Activated T-cell treated with anti-CD3 and anti-CD28 coated beads, Interleukin-2, amount 50 U/mL, for 24 hours (primary cell): ENCODE results near the gene SLAMF7.
A peak's percentile ranks its signal among the peaks of the same experiment; 100 is the strongest.
"Not testable (repeated sequence)": the region's sequence is repeated elsewhere in the genome, so short reads cannot be mapped to it uniquely, and the experiment has no call there.

Experiments used
- DNase-seq: peaks from one replicate; pipeline ENCODE4 v3.0.0-alpha.2; 2020
- H3K27ac Mint-ChIP-seq: 2 replicates; pipeline ENCODE4 v1.8.0; 2020; ENCODE audit warnings: mild to moderate bottlenecking, mixed read lengths
- H3K27me3 Mint-ChIP-seq: 2 replicates; pipeline ENCODE4 v1.8.0; 2020; ENCODE audit warnings: mixed read lengths
- H3K36me3 Mint-ChIP-seq: 2 replicates; pipeline ENCODE4 v1.8.0; 2020; ENCODE audit warnings: low read depth, mixed read lengths
- H3K4me1 Mint-ChIP-seq: 2 replicates; pipeline ENCODE4 v1.8.0; 2020; ENCODE audit warnings: low read depth, mixed read lengths
- H3K4me3 Mint-ChIP-seq: 2 replicates; pipeline ENCODE4 v1.8.0; 2020; ENCODE audit warnings: mild to moderate bottlenecking, moderate library complexity, mixed read lengths
- H3K9me3 Mint-ChIP-seq: 2 replicates; pipeline ENCODE4 v1.8.0; 2020; ENCODE audit warnings: mixed read lengths

SLAMF7 gene

DNA sequence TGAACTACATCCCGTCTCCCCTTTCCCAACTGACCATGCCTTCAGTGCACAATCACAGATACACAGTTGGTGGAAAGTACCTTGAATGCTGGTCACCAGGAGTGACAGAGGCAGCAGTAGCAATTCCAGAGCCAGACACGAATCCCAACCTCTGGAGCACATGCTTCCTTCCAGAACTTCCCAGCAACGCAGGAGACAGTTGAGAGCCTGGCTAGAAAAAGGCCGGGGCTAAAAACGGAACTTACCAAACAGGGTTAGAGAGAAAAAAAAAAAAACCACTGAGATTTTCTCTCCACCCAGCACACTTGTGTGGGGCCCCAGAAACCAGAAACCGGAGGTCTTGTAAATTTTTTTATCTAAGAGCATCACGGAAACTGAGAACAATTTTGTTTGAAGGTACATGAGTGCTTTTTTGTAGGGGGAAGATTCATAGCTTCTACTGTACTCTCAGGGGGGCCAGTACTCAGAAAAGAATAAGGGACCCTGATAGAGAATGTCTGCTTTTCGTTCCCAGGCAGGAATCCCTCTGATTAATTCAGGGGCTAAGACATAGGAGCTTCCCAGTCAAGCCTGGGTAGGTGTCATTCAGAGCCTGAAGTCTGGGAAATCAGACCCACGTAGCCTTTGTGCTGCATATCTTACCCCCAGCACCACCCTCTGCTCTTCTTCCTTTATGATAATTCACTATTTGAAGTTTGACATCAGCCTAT, 27.3 kb upstream of the SLAMF7 start, which contains the start of gene CD48:
CD48 (minus strand) TSS at position 221 of the 710 bp plus-strand sequence; CDS start at position 162, 59 bp downstream.
- Mint-ChIP-seq H3K27me3 (no peaks in the 10 kb centered on the region), H3K4me3 (no peak within 1 kb of the TSS), H3K27ac (no peak within 1 kb of the TSS), H3K4me1 (peaks cover 45% of the 10 kb centered on the region), H3K36me3 (no peaks in the 10 kb centered on the region), H3K9me3 (no peaks in the 10 kb centered on the region)
- peak; percentile 66 for DNase-seq

GRCh38 chr1:160712525-160713080, 26.4 kb upstream of the SLAMF7 start:
- not testable (repeated sequence) for H3K27ac Mint-ChIP-seq

GRCh38 chr1:160713161-160713560, 25.9 kb upstream of the SLAMF7 start:
- H3K36me3 Mint-ChIP-seq: no peaks in the 10 kb centered on the region
- no peak overlapping the region for H3K4me3 Mint-ChIP-seq
- H3K9me3 Mint-ChIP-seq: no peaks in the 10 kb centered on the region
- no peak for DNase-seq
- H3K4me1 Mint-ChIP-seq: peaks cover 57% of the 10 kb centered on the region
- H3K27me3 Mint-ChIP-seq: no peaks in the 10 kb centered on the region
- H3K27ac Mint-ChIP-seq: no peak overlapping the region

More at GRCh38 chr1:160712525-160713080, 26.4 kb upstream of the SLAMF7 start:
- H3K9me3 Mint-ChIP-seq, H3K27me3 Mint-ChIP-seq, H3K4me3 Mint-ChIP-seq, H3K36me3 Mint-ChIP-seq: not testable (repeated sequence)
- peaks cover 53% of the 10 kb centered on the region for H3K4me1 Mint-ChIP-seq
- peak; percentile 60 for DNase-seq

- H3K27ac Mint-ChIP-seq, H3K4me3 Mint-ChIP-seq, H3K27me3 Mint-ChIP-seq, H3K36me3 Mint-ChIP-seq, H3K9me3 Mint-ChIP-seq, DNase-seq: not testable (repeated sequence)
- peaks cover 63% of the 10 kb centered on the region for H3K4me1 Mint-ChIP-seq
Measured at GRCh38 chr1:160714034-160714648, 24.9 kb upstream of the SLAMF7 start.

DNA sequence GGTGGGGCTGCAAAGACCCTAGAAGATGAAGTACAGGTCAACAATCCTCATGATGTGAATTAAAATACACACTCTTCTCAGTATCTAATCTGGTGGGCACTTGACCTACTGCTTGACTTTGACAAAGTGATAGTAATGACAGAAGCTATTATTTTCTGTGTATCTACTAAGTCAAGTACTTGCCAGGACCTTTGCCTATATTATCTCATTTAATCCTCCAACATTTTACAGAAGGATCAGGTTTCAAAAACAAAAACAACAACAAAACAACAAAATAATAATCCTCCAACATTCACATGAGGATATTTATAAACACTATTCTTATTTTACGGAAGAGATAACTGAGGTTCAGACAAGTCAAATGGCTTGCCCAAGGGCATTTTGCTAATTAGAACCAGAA, 23.0 kb upstream of the SLAMF7 start:
- peaks cover 77% of the 10 kb centered on the region for H3K4me1 Mint-ChIP-seq
- no peaks in the 10 kb centered on the region for H3K27me3 Mint-ChIP-seq

DNA sequence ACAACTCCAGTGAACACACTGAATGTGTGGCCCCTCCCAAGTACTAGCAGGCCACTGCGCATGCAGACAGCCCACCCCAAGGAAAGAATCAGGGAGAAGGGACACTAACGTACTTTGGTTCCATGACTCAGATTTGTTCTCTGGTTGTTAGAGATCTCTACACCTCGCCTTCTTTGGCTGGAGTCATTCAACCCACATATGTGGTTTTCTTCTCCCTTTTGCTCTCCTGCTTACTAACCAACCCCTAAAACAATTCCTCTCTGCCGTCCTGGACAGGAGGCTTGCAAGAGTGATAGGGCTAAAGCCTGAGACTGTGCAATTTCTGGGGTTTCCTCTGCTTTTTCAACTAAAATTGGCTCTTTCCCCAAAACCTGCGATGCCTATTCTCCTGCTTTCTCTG, 21.7 kb upstream of the SLAMF7 start:
- H3K4me3 Mint-ChIP-seq: no peak overlapping the region
- DNase-seq: no peak
- H3K4me1 Mint-ChIP-seq: peaks cover 76% of the 10 kb centered on the region
- H3K27ac Mint-ChIP-seq: no peak overlapping the region
- H3K27me3 Mint-ChIP-seq: no peaks in the 10 kb centered on the region
- no peaks in the 10 kb centered on the region for H3K9me3 Mint-ChIP-seq
- H3K36me3 Mint-ChIP-seq: no peaks in the 10 kb centered on the region

More for the DNA sequence above, 23.0 kb upstream of the SLAMF7 start:
- H3K36me3 Mint-ChIP-seq: no peaks in the 10 kb centered on the region
- no peak overlapping the region for H3K4me3 Mint-ChIP-seq
- DNase-seq: no peak
- H3K27ac Mint-ChIP-seq: no peak overlapping the region
- H3K9me3 Mint-ChIP-seq: no peaks in the 10 kb centered on the region

DNA sequence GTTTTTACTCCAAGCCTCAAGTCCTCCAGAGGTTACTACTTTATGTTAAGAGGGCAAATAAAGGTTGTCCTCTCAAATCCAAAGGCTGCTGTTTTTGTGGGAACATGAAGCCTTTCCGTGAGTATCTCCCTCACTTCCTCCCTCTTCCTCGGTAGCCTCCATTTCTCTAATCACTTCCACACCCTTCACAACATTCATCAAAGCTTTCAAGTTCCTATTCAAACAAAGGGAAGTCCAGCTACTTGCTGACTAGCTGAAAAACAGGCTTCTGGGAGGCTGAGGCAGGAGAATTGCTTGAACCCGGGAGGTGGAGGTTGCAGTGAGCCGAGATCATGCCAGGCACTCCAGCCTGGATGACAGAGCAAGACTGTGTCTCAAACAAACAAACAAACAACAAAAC, 20.8 kb upstream of the SLAMF7 start:
- Mint-ChIP-seq H3K27me3 (no peaks in the 10 kb centered on the region), H3K4me1 (peaks cover 76% of the 10 kb centered on the region), H3K27ac (no peak overlapping the region), H3K4me3 (no peak overlapping the region), H3K9me3 (no peaks in the 10 kb centered on the region), H3K36me3 (no peaks in the 10 kb centered on the region)
- DNase-seq: no peak

- no peaks in the 10 kb centered on the region for H3K9me3 Mint-ChIP-seq
- H3K36me3 Mint-ChIP-seq: no peaks in the 10 kb centered on the region
- H3K27ac Mint-ChIP-seq: no peak overlapping the region
- H3K4me3 Mint-ChIP-seq: no peak overlapping the region
- H3K27me3 Mint-ChIP-seq: no peaks in the 10 kb centered on the region
- peaks cover 70% of the 10 kb centered on the region for H3K4me1 Mint-ChIP-seq
- DNase-seq: no peak
Measured at GRCh38 chr1:160720356-160721085, 18.5 kb upstream of the SLAMF7 start.

DNA sequence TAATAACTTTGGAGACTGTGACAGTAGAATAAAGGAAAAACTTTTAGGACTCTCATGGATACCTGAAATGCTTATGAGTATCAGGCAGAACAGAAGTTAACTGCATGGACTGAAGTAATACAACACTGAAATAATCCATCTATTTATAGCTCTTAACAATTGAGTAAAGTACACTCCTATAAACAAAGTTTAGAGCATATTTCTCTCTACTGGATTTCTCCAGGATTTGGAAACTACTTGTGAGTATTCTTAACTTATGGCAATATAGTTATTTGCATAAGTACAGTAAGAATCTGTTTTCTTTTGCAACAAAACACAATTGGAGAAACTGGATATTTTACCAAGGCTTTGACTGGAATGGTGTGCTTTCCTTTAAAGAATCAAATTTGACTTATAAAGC, 17.6 kb upstream of the SLAMF7 start:
- H3K4me3 Mint-ChIP-seq: no peak overlapping the region
- no peak for DNase-seq
- no peaks in the 10 kb centered on the region for H3K36me3 Mint-ChIP-seq
- H3K27me3 Mint-ChIP-seq: no peaks in the 10 kb centered on the region
- no peaks in the 10 kb centered on the region for H3K9me3 Mint-ChIP-seq
- H3K4me1 Mint-ChIP-seq: peaks cover 68% of the 10 kb centered on the region
- no peak overlapping the region for H3K27ac Mint-ChIP-seq

DNA sequence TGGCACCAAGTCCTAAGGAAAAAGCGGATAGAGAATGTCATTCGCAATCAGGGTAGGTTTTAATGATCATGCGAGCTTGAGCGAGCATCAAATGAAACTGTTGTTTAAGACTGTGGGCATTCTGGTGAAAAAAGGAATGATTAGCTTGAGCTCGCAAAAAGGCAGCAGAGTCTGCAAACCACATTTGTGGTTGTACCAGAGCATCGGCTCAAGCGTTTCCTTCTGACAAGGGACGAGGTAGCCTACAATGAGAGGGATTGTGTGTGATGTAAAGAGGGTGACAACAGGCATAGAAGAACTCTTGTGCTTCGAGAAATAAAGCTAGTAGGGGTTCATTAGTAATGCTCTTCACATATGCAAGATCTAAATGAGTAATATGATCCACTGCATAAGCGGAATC, 16.3 kb upstream of the SLAMF7 start:
- no peaks in the 10 kb centered on the region for H3K9me3 Mint-ChIP-seq
- DNase-seq: no peak
- H3K27ac Mint-ChIP-seq: peak overlapping the region; percentile 77
- no peaks in the 10 kb centered on the region for H3K36me3 Mint-ChIP-seq
- peaks cover 55% of the 10 kb centered on the region for H3K4me1 Mint-ChIP-seq
- no peaks in the 10 kb centered on the region for H3K27me3 Mint-ChIP-seq
- H3K4me3 Mint-ChIP-seq: peak overlapping the region; percentile 47

DNA sequence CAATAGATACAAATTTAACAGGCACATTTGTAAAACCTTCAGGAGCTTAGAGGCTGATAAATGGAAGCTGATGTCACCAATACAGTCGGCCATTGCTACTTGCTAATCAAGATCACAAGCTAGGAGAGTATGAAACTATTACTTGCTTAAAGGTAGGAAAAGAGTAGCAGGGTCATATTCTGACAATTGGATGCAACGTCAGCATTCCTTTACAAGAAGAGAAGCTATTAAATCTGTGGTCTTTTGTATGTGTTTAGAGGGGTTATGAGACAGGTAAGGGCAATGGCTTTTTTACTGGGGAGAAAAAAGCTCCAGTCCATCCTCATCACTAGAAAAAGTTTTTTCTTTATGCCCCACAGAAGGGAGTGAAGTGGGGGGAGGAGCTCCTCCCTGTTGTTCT, 15.7 kb upstream of the SLAMF7 start:
- Mint-ChIP-seq H3K4me1 (peaks cover 51% of the 10 kb centered on the region), H3K27ac (no peak overlapping the region), H3K9me3 (no peaks in the 10 kb centered on the region), H3K4me3 (no peak overlapping the region), H3K36me3 (no peaks in the 10 kb centered on the region), H3K27me3 (no peaks in the 10 kb centered on the region)
- DNase-seq: no peak

- H3K27ac Mint-ChIP-seq: no peak overlapping the region
- H3K9me3 Mint-ChIP-seq: no peaks in the 10 kb centered on the region
- no peak for DNase-seq
- no peaks in the 10 kb centered on the region for H3K27me3 Mint-ChIP-seq
- H3K4me3 Mint-ChIP-seq: no peak overlapping the region
- no peaks in the 10 kb centered on the region for H3K36me3 Mint-ChIP-seq
- peaks cover 44% of the 10 kb centered on the region for H3K4me1 Mint-ChIP-seq
Measured at GRCh38 chr1:160724465-160725242, 14.4 kb upstream of the SLAMF7 start.

- H3K27ac Mint-ChIP-seq: no peak overlapping the region
- peaks cover 32% of the 10 kb centered on the region for H3K4me1 Mint-ChIP-seq
Measured at GRCh38 chr1:160726114-160726497, 12.9 kb upstream of the SLAMF7 start.

More at GRCh38 chr1:160726114-160726497, 12.9 kb upstream of the SLAMF7 start:
- H3K36me3 Mint-ChIP-seq: no peaks in the 10 kb centered on the region
- no peaks in the 10 kb centered on the region for H3K27me3 Mint-ChIP-seq
- no peak overlapping the region for H3K4me3 Mint-ChIP-seq
- no peak for DNase-seq
- H3K9me3 Mint-ChIP-seq: no peaks in the 10 kb centered on the region
